ENCODE data around the gene NUCKS1. TPM values are rescaled to one million over a fixed set of nuclear protein-coding genes. Genes with fewer than 3 reads are reported as not detected.

Gene NUCKS1
- polyA plus RNA-seq, 1 of the 3 experiments (the other 2 are of a cell fraction): 25.4 TPM

GRCh38 chr1:205741681-205742080, 8.3 kb downstream of the NUCKS1 start:
- no peaks in the 10 kb centered on the region for H3K9me2 ChIP-seq
- no peaks in the 10 kb centered on the region for H3K27me3 ChIP-seq (ENCODE audit: insufficient read depth)
- no peak overlapping the region for H3K9ac ChIP-seq
- no peak overlapping the region for H3K27ac ChIP-seq (ENCODE audit: low read depth in 2 of 2, low read length in 1 of 2)
- peaks cover 92% of the 10 kb centered on the region for H4K20me1 ChIP-seq (ENCODE audit: insufficient read depth)
- H3K9me3 ChIP-seq: no peaks in the 10 kb centered on the region
- H3K36me3 ChIP-seq (replicated peaks in 1 of 2; ENCODE audit: control insufficient read depth in 1 of 2, insufficient read depth in 2 of 2, low read length in 1 of 2): peaks cover 7 to 45% of the 10 kb centered on the region in 2 experiments
- peaks cover 21% of the 10 kb centered on the region for H3F3A ChIP-seq (replicated peaks; ENCODE audit: insufficient read depth)
- no peak overlapping the region for H3K4me3 ChIP-seq (ENCODE audit: low read depth in 2 of 2, low read length in 1 of 2)
- ChIA-PET POLR2A (no interaction called here), CTCF (interaction anchor here (1.0 kb wide), 1 partner anchor 228 kb away, joined by 4 read pairs; no protein-coding TSS in a partner anchor)
- no peak for DNase-seq
- TF ChIP-seq USF1 (IDR thresholded peaks at IDR 0.05; ENCODE audit: borderline replicate concordance, low read depth) (no peak), FOXM1 (IDR thresholded peaks at IDR 0.05; ENCODE audit: low read depth) (no peak), EZH2phosphoT487 (IDR thresholded peaks at IDR 0.05; ENCODE audit: borderline replicate concordance, low read depth) (no peak), USF2 (IDR thresholded peaks at IDR 0.05; ENCODE audit: borderline replicate concordance, low read depth, low read length) (no peak), ZBTB33 (IDR thresholded peaks at IDR 0.05; ENCODE audit: borderline replicate concordance, low read depth) (no peak), TEAD4 (IDR thresholded peaks at IDR 0.05; ENCODE audit: borderline replicate concordance, insufficient read depth) (no peak), MXI1 (IDR thresholded peaks at IDR 0.05; ENCODE audit: low read depth, low read length) (no peak), JUND (IDR thresholded peaks at IDR 0.05) (no peak), EP300 (IDR thresholded peaks at IDR 0.05; ENCODE audit: borderline replicate concordance in 1 of 2, low read depth in 1 of 2, low read length in 1 of 2) (no peak), PBX3 (IDR thresholded peaks at IDR 0.05) (no peak), IRF3 (IDR thresholded peaks at IDR 0.05; ENCODE audit: low read depth, low read length) (no peak), TCF12 (IDR thresholded peaks at IDR 0.05) (no peak), FOSL2 (IDR thresholded peaks at IDR 0.05; ENCODE audit: borderline replicate concordance, low read depth) (no peak), GABPA (IDR thresholded peaks at IDR 0.05; ENCODE audit: low read depth) (no peak), MEF2A (IDR thresholded peaks at IDR 0.05; ENCODE audit: borderline replicate concordance, low read depth) (no peak), RCOR1 (IDR thresholded peaks at IDR 0.05; ENCODE audit: low read length) (no peak), MAX (IDR thresholded peaks at IDR 0.05; ENCODE audit: low read depth) (no peak), REST (IDR thresholded peaks at IDR 0.05; ENCODE audit: low read depth, low read length) (no peak)
- no peak overlapping the region for H2AFZ ChIP-seq (ENCODE audit: low read depth)
- peaks cover under 1 to 17% of the 10 kb centered on the region in 2 experiments; a peak in 3 of 4 replicates for H3K4me1 ChIP-seq (ENCODE audit: control insufficient read depth in 1 of 2, insufficient read depth in 2 of 2, low read depth in 1 of 2, low read length in 1 of 2)
- 90% methylated on average over 1 of the region's 1 CpG for WGBS (ENCODE audit: low lambda C conversion rate)
- peaks cover 100% of the 10 kb centered on the region for H3K79me2 ChIP-seq (ENCODE audit: insufficient read depth)
- H3K4me2 ChIP-seq: no peak overlapping the region
